ENCODE data around the gene TRIM5. TPM values are rescaled to one million over a fixed set of nuclear protein-coding genes. Genes with fewer than 3 reads are reported as not detected.

TRIM5 gene
- total and polyA plus RNA-seq, 2 donors (not counting 3 experiments of a cell fraction or from before 2014, with no cell fraction given), result 54.5 to 57.3 TPM

DNA sequence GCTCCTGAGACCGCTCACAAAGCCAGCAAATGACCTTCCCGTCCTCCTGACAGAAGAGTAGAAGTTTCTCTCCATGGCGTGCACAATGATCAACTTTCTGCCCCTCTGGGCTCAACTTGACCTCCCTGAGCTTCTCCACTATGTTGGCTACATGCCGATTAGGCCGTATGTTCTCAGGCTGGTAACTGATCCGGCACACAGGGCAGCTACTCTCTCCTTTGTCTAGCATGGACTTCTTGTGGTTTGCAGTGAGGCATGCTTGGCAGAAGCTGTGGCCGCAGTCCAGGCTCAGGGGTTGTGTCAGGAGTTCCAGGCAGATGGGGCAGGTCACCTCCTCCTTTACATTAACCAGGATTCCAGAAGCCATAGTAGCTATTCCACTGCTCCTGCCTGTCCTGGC lies 5.1 kb downstream of the TRIM5 start:
- no peak for FAIRE-seq
- dilution Hi-C loops (cut with MboI; ENCODE audit: extremely low pct_ligation_motif_present, low sequenced_read_pairs), result no loop called here
- CTCF ChIA-PET, result no interaction called here

More for the DNA sequence above, 5.1 kb downstream of the TRIM5 start:
- H4K20me1 ChIP-seq (replicated peaks; ENCODE audit: control insufficient read depth, extremely low read depth, insufficient read depth, low read length), result peaks cover 3% of the 10 kb centered on the region
- intact Hi-C loops (cut with micrococcal nuclease), result no loop called here
- no peak overlapping the region for H3K4me2 ChIP-seq (ENCODE audit: insufficient read depth, low read length)
- TF ChIP-seq JUN (IDR thresholded peaks at IDR 0.05; ENCODE audit: borderline replicate concordance, insufficient read depth, insufficient read length, low read depth) (no peak), EZH2 (IDR thresholded peaks at IDR 0.05; ENCODE audit: borderline replicate concordance, low read depth, low read length, severe bottlenecking) (no peak), POLR2AphosphoS5 (IDR thresholded peaks at IDR 0.05; ENCODE audit: insufficient read depth, low read depth, low read length) (no peak), GATA2 (IDR thresholded peaks at IDR 0.05; ENCODE audit: insufficient read depth, insufficient read length, low read depth, low read length) (no peak), FOS (IDR thresholded peaks at IDR 0.05; ENCODE audit: borderline replicate concordance, insufficient read depth, low read length) (no peak), MYC (IDR thresholded peaks at IDR 0.05; ENCODE audit: low read depth, low read length) (no peak), POLR2A (IDR thresholded peaks at IDR 0.05; ENCODE audit: low read depth, low read length) (no peak)
- TF ChIP-seq, protein P1, sequence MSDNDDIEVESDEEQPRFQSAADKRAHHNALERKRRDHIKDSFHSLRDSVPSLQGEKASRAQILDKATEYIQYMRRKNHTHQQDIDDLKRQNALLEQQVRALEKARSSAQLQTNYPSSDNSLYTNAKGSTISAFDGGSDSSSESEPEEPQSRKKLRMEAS (IDR thresholded peaks at IDR 0.05; ENCODE audit: insufficient read depth, insufficient read length), result no peak
- TF ChIP-seq, protein P2, sequence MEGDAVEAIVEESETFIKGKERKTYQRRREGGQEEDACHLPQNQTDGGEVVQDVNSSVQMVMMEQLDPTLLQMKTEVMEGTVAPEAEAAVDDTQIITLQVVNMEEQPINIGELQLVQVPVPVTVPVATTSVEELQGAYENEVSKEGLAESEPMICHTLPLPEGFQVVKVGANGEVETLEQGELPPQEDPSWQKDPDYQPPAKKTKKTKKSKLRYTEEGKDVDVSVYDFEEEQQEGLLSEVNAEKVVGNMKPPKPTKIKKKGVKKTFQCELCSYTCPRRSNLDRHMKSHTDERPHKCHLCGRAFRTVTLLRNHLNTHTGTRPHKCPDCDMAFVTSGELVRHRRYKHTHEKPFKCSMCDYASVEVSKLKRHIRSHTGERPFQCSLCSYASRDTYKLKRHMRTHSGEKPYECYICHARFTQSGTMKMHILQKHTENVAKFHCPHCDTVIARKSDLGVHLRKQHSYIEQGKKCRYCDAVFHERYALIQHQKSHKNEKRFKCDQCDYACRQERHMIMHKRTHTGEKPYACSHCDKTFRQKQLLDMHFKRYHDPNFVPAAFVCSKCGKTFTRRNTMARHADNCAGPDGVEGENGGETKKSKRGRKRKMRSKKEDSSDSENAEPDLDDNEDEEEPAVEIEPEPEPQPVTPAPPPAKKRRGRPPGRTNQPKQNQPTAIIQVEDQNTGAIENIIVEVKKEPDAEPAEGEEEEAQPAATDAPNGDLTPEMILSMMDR (IDR thresholded peaks at IDR 0.05; ENCODE audit: extremely low read depth in 1 of 2, insufficient read depth in 1 of 2, low read depth in 1 of 2, low read length in 2 of 2), result no peak
- POLR2A ChIA-PET, result no interaction called here
- no peaks in the 10 kb centered on the region for H3K9me3 ChIP-seq (replicated peaks; ENCODE audit: control insufficient read depth, insufficient read depth, low read length)
- no peak overlapping the region for H3K4me3 ChIP-seq (replicated peaks in 1 of 3; ENCODE audit: insufficient read depth in 1 of 3, low read depth in 1 of 3, low read length in 3 of 3)
- H3K27me3 ChIP-seq (ENCODE audit: control insufficient read depth in 2 of 2, insufficient read depth in 2 of 2, low read length in 2 of 2), result no peaks in the 10 kb centered on the region
- H3K9ac ChIP-seq (replicated peaks; ENCODE audit: extremely low read depth, insufficient read depth, low read length), result no peak overlapping the region
- H3K27ac ChIP-seq (ENCODE audit: insufficient read depth, low read depth, low read length), result no peak overlapping the region
- H3K9me1 ChIP-seq (replicated peaks; ENCODE audit: control insufficient read depth, extremely low read depth, insufficient read depth, low read length), result no peaks in the 10 kb centered on the region
- H3K4me1 ChIP-seq (ENCODE audit: control insufficient read depth, extremely low read depth, insufficient read depth, low read length), result peaks cover 5% of the 10 kb centered on the region
- no peak for DNase-seq (ENCODE audit: low read depth, low spot score)
- peaks cover 42% of the 10 kb centered on the region for H3K79me2 ChIP-seq (ENCODE audit: control insufficient read depth, insufficient read depth, low read length)
- peaks cover 11 to 18% of the 10 kb centered on the region in 2 experiments for H3K36me3 ChIP-seq (ENCODE audit: control insufficient read depth in 2 of 2, extremely low read depth in 1 of 2, insufficient read depth in 2 of 2, low read length in 2 of 2)
- H2AFZ ChIP-seq (ENCODE audit: low read depth, low read length), result no peak overlapping the region
- no TSS peak for BruUV-seq (replicated peaks)
